Hippocampal formation (tissue), 2 donors: Measurements from ENCODE around the gene BTBD2.
A peak's percentile ranks its signal among the peaks of the same experiment; 100 is the strongest.

ENCODE experiments used
- DNase-seq, 2 donors: peaks; one replicate each; lab custom pipeline; 2025; lab: John Stamatoyannopoulos, UW

BTBD2 gene

GRCh38 chr19:2015608-2015950, at the start of gene BTBD2:
Gene BTBD2 (minus strand): TSS chr19:2015714. CDS start chr19:2015703, 11 bp downstream.
- DNase-seq, result peak; percentile 59 to 77

DNA sequence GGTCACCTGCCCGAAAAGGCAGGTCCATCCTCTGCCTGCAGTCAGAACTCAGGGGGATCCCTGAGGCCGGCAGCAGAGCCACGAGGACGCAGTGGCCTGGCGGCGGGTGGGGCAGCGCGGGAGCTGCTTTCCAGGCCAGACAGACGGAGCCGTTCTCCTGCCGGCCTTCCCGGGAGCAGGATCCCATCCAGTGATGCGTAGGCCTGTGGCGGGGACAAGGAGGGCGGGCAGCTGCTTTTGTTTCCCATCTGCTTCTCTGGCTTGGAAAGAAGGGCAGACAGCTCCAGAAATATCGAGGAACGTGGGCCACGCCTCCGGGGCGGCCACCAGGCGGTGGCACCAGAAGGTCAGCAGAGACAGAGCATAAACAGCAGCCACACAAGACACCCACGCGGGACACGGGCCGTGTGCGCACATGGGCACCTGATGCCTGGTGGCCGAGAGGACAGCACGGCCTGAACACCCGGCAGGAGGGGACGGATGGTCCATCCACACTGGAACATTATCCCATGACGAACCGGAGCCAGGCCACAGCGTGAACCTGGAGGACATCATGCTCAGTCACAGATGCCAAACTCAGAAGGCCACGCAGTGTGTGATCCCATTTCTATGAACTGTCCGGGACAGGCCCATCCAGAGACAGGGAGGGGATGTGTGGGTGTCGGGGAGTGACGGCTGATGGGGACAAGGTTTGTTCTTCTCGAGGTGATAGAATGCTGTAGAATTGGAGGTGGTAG, 49.4 kb upstream of the BTBD2 start:
- peak in 1 of 2 donors; percentile 25 for DNase-seq

- no peak for DNase-seq
Observed at GRCh38 chr19:2064395-2064787, 48.9 kb upstream of the BTBD2 start.

DNA sequence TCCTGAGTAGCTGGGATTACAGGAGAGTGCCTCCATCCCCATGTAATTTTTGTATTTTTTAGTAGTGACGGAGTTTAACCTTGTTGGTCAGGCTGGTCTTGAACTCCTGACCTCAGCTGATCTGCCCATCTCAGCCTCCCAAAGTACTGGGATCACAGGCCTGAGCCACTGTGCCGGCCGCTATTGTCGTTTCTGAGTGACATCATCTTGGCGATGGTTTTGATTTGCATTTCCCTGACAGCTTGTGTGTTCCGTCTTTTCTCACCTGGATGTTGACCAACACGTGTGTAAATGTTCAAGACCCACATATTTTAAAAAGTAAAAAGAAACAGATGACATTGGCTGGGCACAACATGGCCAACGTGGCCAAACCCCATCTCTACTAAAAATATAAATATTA, 48.3 kb upstream of the BTBD2 start:
- DNase-seq, result no peak

DNA sequence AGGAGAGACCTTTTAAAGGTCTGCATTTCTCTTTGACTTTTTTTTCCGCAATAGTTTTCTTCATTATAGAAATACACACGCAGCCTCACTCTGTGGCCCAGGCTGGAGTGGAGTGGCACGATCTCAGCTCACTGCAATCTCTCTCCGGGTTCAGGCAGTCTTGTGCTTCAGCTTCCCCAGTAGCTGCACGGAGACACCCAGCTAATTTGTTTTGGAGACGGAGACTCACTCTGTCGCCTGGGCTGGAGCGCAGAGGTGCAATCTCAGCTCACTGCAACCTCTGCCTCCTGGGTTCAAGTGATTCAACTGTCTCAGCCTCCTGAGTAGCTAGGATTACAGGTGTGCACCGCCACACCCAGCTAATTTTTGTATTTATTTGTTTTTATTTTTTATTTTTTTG, 47.3 kb upstream of the BTBD2 start:
- no peak for DNase-seq

DNA sequence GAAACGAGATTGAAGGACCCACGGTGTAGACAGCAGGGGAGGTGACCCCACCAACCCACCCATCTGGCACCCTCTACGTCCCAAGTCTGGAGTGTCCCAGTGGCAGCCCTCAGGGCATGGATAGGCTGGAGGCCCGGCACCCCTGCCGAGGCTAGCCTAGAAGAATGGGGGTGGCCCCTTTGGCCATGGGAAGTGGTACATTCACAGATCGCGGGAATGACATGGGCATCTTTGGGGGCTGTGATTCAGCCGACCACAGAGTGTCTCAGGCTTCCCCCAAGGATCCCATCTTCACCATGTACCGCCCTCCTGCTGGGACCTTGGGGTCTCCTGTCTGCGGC, 46.8 kb upstream of the BTBD2 start:
- no peak for DNase-seq

DNA sequence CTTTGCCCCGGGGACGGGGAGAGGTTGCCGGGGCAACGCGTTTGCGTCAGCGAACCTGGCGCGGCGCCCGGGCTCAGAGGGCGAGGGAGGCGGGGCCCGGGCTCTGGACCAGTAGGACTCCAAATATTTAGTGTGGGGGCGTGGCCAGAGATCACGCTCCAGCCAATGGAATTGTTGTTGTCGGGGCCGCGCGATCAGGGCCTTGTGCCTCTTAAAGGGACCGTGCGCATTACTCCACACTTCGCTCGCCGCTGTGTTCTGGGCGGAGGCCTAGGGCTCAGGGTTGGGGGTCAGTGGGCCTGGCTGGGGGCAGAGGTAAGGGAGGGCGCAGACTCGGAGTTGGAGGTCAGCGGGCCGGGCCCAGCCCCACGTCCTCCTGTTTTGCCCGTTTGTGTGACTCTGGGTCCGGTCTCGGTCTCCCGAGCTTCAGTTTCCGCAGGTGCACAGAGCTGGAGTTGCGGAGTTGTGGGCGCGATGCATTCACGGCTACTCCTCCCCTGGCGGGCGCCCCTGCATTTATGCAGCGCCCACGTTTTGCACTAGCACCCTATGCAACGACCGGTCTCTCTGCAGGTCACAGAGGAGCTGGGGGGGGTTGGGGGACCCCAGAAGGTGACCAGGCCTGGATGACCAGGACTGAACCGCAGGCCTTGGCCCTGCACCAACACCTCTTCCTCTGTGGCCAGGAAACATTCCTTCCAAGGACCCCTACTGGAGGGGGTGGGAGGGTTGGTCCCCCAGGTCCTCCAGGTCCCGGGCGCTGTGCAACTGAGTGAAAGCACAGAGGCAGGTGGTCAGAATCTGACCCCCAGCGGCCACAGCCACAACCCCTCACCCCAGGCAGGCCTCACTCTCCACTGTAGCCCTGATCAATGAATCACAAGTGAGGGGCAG, 46.2 kb upstream of the BTBD2 start:
- DNase-seq, result peak; percentile 97

DNA sequence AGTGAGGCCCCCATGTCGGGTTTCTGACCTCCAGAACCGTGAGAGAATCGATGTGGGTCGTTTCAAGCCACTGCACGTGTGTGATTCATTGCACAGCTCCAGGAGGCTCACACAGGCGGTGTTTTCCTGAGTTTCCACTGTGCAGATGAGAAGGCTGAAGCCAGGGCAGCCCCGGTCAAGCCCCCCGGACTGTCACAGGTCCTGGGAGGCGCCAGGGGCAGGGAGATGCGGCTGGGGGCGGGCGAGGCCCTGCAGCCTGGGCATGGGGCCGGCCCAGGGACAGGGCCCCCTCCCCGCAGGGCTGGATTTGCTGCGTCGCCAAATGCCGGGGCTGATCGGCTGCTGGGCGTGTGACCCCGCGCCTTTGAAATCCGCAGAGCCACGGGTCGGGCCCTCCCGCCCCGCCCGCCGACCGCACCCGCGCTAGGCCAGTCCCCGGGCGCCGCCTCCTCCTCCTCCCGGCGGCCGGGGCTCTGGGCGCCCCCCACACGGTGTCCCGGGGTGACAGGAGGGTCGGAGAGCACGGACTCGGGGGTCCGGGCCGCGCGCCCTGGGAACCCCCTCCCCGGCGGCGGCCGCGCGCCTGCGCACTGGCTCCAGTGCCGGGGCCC, 45.5 kb upstream of the BTBD2 start:
- DNase-seq, result peak in 1 of 2 donors; percentile 77

GRCh38 chr19:2059422-2060201, 44.1 kb upstream of the BTBD2 start:
- DNase-seq, result peak; percentile 29 to 49

GRCh38 chr19:2058570-2059421, 43.3 kb upstream of the BTBD2 start:
- no peak for DNase-seq

DNA sequence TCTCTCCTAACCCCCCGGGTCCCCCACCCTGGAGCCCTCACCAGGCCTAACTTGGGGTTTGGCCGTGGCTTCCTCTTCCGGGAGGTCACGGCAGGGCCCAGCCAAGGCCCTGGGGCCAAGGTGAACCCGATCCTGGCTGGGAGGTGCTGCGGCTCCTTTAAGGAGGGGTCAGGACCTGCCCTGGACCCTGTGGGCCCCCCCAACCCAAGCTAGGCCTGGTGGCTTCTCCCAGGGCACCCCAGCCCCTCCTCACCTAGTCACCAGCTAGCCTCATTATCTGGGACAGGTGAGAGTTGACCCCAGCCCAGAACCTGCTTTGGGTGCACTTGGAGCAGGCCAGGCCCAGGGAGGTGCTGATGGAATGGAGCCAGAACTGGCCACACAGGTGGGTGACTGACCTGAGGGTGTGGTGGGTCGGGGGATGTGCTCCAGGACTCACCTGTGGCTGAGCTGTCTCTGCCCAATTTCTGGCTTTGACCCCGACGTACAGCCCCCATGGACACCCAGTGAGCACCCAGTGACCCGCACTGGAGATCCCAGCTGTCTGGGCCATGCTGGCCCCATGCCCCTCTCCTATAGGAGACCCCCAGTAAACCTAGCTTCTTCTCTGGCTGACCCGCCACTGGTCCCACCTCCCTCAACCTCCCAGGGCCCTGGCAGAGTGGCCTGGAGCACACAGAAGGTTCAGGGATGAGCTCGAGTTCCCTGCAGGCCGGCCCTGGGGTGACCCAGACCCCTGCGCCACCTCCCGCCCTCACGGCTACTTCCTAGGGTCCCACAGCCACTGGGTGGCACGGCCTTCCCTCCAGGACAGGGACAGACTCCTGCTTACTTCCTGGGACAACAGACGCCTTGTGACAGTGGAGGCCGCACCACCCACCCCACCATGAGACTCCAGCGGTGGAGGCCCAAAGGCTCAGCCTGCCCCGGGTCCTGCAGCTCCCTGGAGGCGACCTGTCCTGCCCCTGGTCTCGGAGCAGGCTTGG, 42.3 kb upstream of the BTBD2 start:
- DNase-seq, result no peak

- no peak for DNase-seq
Observed at GRCh38 chr19:2056837-2057192, 41.3 kb upstream of the BTBD2 start.

DNA sequence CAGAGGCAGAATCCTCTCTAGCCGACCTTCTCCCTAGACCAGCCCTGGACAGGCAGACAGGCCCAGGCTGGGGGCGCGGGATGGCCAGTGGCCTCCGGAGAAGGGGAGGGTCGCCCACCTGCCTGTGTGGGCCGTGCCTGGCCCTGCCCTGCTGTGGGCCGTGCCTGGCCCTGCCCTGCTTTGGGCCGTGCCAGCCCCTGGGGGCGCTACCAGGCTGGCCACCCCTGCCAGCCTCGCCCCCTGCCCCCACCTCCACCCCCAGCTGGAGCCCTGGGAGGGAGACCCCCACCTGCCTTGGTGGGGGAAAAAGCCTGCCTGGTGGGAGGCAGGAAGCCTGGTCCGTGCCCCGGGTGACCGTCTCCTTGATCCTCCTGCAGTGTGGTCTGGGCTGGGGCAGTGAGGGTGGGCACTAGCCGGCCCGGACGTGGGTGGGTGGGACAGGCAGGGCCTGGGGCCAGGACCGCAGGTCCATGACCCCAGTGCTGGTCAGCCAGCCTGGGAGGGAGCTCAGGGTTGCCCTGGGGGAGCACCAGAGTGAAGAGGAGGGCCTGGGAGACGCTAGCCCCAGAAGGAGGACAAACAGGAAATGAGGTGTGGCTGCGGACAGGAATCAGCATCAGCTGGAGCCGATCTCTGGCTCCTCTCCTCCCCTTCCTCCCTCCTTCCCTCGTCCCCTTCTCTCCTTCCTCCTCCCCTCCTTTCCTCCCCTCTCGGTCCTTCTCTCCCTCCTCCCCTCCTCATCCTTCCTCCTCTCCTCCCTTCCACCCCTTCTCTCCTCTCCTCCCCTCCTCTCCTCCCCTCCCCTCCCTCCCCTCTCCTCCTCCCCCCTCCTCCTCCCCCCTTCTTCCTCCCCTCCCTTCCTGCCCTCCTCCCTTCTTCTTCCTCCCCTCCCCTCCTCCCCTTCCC, 40.7 kb upstream of the BTBD2 start:
- no peak for DNase-seq

GRCh38 chr19:2054763-2055162, 39.2 kb upstream of the BTBD2 start:
- DNase-seq, result no peak

GRCh38 chr19:2053601-2054389, 38.3 kb upstream of the BTBD2 start:
- no peak for DNase-seq

DNA sequence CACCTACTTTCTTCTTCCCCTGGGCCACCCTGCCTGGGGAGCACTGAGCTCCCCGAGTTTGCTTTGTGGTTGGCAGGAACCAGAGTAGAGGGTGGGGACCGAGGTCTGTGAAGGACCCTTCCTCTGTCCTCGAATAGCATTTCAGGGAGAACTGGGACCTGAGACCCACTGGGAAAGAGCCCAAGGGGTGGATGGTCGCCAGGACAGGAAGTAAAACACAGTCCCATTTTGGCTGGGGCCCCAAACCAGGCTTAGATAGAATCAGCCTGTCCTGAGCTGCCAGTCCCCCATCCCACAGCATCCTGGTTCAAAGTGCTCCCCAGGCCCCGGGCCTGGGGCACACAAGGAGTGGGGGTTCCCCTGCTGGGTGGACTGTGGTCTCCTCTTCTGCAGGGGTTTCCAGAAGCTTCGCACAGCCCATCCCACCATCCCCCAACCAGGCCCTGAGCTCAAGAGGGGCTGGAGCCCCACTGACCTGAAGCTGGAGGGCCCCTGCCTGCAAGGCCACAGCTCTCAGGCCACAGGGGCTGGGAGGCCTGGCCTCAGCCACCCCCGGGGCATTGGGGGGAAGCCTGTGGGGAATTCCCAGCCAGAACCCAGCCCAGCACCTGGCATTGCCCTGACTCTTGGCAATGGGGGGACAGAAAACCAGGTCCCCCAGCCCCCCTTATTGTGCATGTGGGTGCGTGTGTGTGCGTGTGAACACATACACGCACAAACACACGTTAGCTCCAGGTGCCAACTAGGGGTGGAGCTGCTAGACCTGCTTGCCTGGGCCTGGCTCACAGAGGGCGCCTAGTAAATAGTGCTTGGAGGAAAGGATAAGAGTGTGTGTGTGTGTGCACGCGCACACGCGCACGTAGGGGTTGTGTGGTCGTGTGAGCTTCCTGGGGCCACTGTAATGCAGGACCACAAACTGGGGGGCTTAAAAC, 36.5 kb upstream of the BTBD2 start:
- DNase-seq, result no peak
